HL-60 (cell line): ENCODE results near the gene RSRC1.

Experiments
- DNase-seq, 2 experiments: peaks; one replicate each; pipeline ENCODE4 v3.0.0-alpha.2; 2010 to 2020; ENCODE audit warnings: low read depth in 1 of 2, low spot score in 1 of 2
- H3K27ac ChIP-seq: fragments of 250-450 bp; sonication (Bioruptor Pico); replicated peaks from 2 replicates; pipeline ENCODE4 v1.5.1; 2020; ENCODE audit warnings: mild to moderate bottlenecking, moderate library complexity
- H3K27me3 ChIP-seq: fragments of 250-450 bp; sonication (Bioruptor Pico); 2 replicates; pipeline ENCODE4 v1.5.1; 2021; ENCODE audit warnings: mild to moderate bottlenecking, moderate library complexity; ENCODE audit not compliant: insufficient read depth, poor library complexity, severe bottlenecking
- H3K4me3 ChIP-seq: replicated peaks from 2 replicates; pipeline ENCODE4 v1.5.1; 2011; ENCODE audit warnings: mild to moderate bottlenecking, control low read depth, low read length; ENCODE audit not compliant: insufficient read depth
- CTCF ChIP-seq: IDR thresholded peaks from one replicate; pipeline ENCODE4 v1.5.1; 2011; ENCODE audit warnings: low read length, control low read depth, inconsistent platforms; ENCODE audit not compliant: insufficient read depth
- GABPA ChIP-seq: IDR thresholded peaks from 2 replicates; pipeline ENCODE4 v1.6.1; 2012; ENCODE audit warnings: low read depth
- POLR2AphosphoS5 ChIP-seq: IDR thresholded peaks from 2 replicates; pipeline ENCODE4 v1.6.1; 2012; ENCODE audit warnings: low read depth
- REST ChIP-seq: IDR thresholded peaks from 2 replicates; pipeline ENCODE4 v1.6.1; 2012; ENCODE audit warnings: low read depth; ENCODE audit not compliant: insufficient replicate concordance
- SPI1 ChIP-seq: IDR thresholded peaks from 2 replicates; pipeline ENCODE4 v1.6.1; 2012; ENCODE audit warnings: low read depth, mild to moderate bottlenecking, borderline replicate concordance

RSRC1 gene

GRCh38 chr3:158360756-158361448 lies 251.0 kb downstream of the RSRC1 start:
- no peak for DNase-seq
- TF ChIP-seq POLR2AphosphoS5 (no peak), SPI1 (no peak), GABPA (no peak), REST (no peak), CTCF (no peak)
- no peaks in the 10 kb centered on the region for H3K27me3 ChIP-seq
- no peak overlapping the region for H3K4me3 ChIP-seq
- no peak overlapping the region for H3K27ac ChIP-seq

- no peaks in the 10 kb centered on the region for H3K27me3 ChIP-seq
- DNase-seq: no peak
- no peak overlapping the region for H3K27ac ChIP-seq
- no peak overlapping the region for H3K4me3 ChIP-seq
- TF ChIP-seq GABPA (no peak), REST (no peak), SPI1 (no peak), CTCF (no peak), POLR2AphosphoS5 (no peak)
Observed at GRCh38 chr3:158368271-158368670, 258.4 kb downstream of the RSRC1 start.

- TF ChIP-seq POLR2AphosphoS5: no peak
- TF ChIP-seq GABPA: no peak
- no peak for DNase-seq
- Histone ChIP-seq H3K4me3 (no peak overlapping the region), H3K27ac (no peak overlapping the region), H3K27me3 (no peaks in the 10 kb centered on the region)
Observed at GRCh38 chr3:158369279-158369678, 259.4 kb downstream of the RSRC1 start.

GRCh38 chr3:158379517-158379916 lies 269.6 kb downstream of the RSRC1 start:
- H3K27me3 ChIP-seq: no peaks in the 10 kb centered on the region
- no peak overlapping the region for H3K27ac ChIP-seq
- no peak overlapping the region for H3K4me3 ChIP-seq
- TF ChIP-seq GABPA (no peak), POLR2AphosphoS5 (no peak), SPI1 (no peak), REST (no peak), CTCF (no peak)
- peak in 1 of 2 experiments; percentile 3 for DNase-seq
